GM19043 (cell line): ENCODE measurements around the gene NFIX.

ENCODE experiments used
- ATAC-seq: cut with Tn5 transposase; IDR thresholded peaks from one replicate; pipeline ENCODE4 v1.9.1; 2021; ENCODE audit warnings: low read depth; ENCODE audit not compliant: unreplicated experiment

The NFIX gene

GRCh38 chr19:13033819-13034611, 38.7 kb downstream of the NFIX start:
- no peak for ATAC-seq

DNA sequence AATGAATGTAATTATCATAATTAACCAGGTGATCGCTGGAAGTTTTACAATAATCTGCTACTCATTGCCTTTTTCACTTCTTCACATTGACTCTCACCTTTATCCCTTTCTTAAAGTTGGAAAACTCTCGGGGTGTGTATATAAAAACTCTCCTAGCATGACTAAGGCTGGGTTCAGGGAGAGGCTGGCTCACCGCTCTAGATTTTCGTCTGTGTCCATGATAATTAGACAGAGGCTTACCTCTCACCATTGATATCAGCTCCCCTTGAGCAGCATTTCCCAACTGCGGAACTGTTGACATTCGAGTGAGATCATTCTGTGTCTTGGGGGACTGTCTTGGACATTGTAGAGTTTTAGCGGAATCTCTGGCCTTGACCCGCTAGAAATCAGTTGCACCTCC, 39.4 kb downstream of the NFIX start:
- ATAC-seq, result no peak

- no peak for ATAC-seq
Observed at GRCh38 chr19:13035820-13036365, 40.6 kb downstream of the NFIX start.

GRCh38 chr19:13036366-13036976, 41.2 kb downstream of the NFIX start:
- ATAC-seq, result no peak

DNA sequence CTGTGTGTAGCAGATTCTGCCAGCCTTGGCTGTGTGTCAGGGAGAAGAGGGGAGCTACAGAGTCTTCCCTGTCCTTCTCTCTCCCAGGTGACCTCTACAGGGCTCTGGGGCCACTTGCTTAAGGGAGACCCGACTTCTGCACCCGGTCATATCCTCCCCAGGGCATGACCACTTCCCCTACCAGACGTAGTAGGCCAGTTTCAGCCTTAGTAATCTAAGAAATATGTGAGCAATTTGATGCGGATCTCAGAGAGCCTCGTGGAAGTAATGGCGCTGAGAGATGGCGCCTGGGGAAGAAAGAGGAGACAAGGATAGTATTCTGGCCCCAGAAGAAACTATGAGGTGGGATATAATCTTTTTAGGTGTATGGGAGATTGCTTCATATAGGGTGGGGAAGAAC, 41.9 kb downstream of the NFIX start:
- ATAC-seq, result no peak

GRCh38 chr19:13037731-13038130, 42.5 kb downstream of the NFIX start:
- no peak for ATAC-seq

DNA sequence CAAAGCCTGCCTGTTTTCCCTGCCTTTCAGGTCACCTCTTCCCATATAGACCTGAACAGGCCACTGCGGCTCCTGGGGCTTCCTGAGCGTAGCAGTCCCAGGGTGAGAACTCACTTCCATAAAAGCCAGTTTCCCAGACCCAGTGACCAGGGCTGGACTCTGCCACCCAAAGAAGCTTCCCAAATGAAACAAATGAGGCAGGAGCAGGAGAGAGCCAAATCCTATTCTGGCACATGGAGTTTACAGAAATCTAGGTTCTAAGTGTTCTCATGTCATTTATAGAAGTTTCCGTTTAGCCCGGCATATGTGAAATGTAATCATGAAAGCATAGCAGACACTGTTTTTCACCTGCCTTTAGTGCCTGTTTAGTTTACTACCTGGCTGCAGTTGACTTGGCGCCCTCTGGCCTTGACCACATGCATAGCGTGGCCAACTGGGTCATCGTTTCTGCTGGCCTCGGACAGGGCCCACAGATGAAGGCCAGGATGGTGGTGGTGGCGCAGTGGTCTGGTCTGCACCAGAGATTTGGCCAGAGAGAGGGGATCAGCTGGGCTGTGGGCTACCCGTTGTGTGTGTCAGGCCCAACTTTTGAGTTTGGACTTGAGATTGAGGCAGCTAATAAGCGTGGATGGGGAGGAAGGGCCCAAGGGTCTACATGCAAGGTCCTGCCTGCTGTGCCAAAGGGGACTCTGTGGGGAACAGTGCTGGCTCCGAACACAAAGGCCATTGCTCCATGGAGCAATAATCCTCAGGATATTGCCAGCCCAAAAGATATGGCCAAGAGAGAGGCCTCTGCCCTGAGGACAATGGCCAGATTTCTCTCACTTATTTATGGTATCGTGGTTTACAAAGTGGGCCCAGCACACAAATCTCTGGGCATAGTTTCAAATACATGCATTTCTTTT, 43.3 kb downstream of the NFIX start:
- no peak for ATAC-seq

GRCh38 chr19:13039211-13039789, 44.0 kb downstream of the NFIX start:
- no peak for ATAC-seq

- ATAC-seq, result no peak
Observed at GRCh38 chr19:13040232-13040947, 45.1 kb downstream of the NFIX start.

DNA sequence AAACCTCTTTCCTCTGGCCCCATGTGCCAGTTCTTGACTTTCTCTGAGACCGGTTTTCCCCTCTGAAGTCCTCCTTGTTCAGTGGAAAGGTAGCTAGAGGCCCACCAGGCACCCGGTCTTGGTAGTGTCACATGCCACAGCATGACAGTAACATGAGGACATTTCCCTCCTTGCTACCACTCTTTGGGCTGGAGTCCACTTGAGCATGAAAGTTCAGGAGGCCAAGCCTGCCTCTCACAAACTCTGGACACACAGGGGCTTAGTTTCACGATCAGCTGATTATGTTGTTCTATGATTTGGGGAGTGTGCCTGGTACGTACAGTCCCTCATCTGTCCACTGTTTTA, 45.6 kb downstream of the NFIX start:
- no peak for ATAC-seq

- no peak for ATAC-seq
Observed at GRCh38 chr19:13042443-13043130, 47.3 kb downstream of the NFIX start.

- ATAC-seq, result no peak
Observed at GRCh38 chr19:13043285-13043684, 48.0 kb downstream of the NFIX start.

- no peak for ATAC-seq
Observed at GRCh38 chr19:13044231-13044836, 49.1 kb downstream of the NFIX start.

GRCh38 chr19:13045812-13046211, 50.5 kb downstream of the NFIX start:
- no peak for ATAC-seq

- no peak for ATAC-seq
Observed at GRCh38 chr19:13047374-13047773, 52.1 kb downstream of the NFIX start.

DNA sequence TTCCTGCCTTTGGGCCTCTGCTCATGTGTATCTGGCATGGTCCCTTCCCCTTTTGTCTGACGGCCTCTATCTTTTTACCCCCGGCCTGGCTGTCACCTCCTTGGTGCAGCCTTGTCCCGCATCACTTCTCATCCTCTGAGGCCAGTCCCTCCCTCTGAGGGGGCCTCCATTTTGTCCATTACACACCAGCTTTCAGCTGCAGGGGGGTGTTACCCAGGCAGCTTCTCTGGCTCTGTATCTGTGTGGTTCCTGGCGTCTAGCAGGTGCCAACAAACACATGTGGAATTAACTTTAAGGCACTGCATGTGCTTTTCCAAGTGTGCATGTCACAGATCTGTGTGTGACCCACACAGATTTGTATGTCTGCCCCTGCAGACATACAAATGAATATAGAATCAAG, 55.0 kb downstream of the NFIX start:
- no peak for ATAC-seq

DNA sequence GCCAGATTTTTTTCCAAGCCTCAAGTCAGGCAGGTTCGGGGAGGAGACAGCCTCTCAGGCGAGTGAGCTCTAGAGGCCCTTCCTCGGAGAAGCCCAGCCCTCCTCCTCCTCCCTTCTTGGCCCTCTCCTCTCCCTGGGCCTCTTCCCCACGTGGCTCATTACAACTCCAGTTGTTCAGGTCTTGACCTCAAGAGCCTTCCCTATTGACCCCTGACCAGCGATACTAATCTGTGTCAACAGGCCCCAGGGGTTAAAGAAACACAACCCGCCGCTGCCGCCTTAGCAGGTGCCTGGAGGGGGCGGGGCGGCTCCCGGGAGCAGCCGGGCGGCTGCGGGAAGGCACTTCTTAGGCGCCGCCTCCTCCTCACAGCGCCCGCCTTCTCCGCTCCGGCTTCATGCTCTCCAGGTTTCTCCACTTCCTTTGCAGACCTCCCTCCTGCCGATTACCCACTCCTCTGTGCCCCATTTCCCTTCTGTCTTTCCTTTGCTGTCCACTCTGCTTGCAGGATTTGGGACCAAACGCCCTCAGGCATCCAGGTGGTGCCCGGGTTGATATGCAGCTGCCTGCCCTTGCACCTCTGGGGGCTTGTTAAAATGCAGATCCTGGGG, 56.4 kb downstream of the NFIX start:
- ATAC-seq, result no peak

DNA sequence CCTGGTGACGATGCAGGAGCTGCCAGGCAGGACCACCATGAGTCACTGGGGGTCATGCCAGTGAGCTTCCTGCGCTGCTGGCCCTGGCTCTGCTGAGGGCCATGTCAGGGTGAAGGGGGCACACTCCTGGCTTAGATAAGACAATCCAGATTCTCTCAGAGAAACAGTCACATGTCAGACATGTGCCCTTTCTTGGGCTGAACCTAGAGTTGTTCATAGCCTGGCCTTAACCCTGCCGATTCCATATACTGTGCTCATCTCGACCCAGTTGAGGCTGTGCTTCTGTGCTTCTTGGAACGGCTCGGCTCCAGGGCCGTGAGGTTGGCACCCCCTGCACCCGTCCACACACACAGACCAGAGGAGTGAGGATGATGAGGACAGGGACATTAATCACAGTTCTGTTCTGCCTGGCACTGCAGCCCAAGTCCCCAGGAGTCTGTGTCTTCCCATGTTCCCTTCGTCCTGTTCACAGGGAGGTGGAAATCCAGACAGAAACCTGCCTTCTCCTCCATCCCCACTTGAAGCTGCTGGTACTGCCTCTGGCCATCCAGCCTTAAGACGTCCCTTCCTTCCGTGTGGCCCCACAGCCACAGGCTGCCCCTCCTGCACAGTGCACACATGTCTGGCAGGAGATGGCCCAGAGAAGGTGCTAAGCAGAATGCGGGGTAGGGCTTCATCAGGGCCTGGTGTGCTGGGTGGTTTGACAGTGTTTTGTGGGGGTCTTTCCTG, 57.3 kb downstream of the NFIX start:
- no peak for ATAC-seq
